Right renal pelvis (tissue), 4 donors: ENCODE results near the gene ALDH3B2. TPM values are rescaled to one million over a fixed set of nuclear protein-coding genes. Genes with fewer than 3 reads are reported as not detected.
"Not testable (repeated sequence)": the region's sequence is repeated elsewhere in the genome, so short reads cannot be mapped to it uniquely, and the experiment has no call there.

Experiments used
- DNase-seq, 4 donors: peaks; one replicate each; pipeline ENCODE4 v3.0.0-alpha.2; 2013; ENCODE audit warnings: low read depth in 4 of 4, low spot score in 3 of 4, missing footprints in 1 of 4
- polyA plus RNA-seq, 4 donors: library from polyadenylated mRNA; unstranded; fragments of 120-200 nt; gene quantifications; one replicate each; pipeline ENCODE4 v1.2.1, GENCODE V29; 2013; ENCODE audit not compliant: insufficient read length in 4 of 4

ALDH3B2 gene
- polyA plus RNA-seq, 4 donors: 1.9 to 4.8 (median 3.1) TPM

GRCh38 chr11:67663532-67664212, 10.8 kb downstream of the ALDH3B2 start:
- no peak for DNase-seq

- no peak for DNase-seq
Observed at GRCh38 chr11:67662835-67663531, 11.4 kb downstream of the ALDH3B2 start.

- DNase-seq: no peak
Observed at GRCh38 chr11:67662142-67662834, 12.1 kb downstream of the ALDH3B2 start.

- DNase-seq: not testable (repeated sequence)
Observed at GRCh38 chr11:67660752-67661151, 13.7 kb downstream of the ALDH3B2 start.

- DNase-seq: not testable (repeated sequence)
Observed at GRCh38 chr11:67659651-67660165, 14.7 kb downstream of the ALDH3B2 start.

- no peak for DNase-seq
Observed at GRCh38 chr11:67657300-67657699, 17.1 kb downstream of the ALDH3B2 start.

- no peak for DNase-seq
Observed at GRCh38 chr11:67656278-67656922, 18.0 kb downstream of the ALDH3B2 start.

- DNase-seq: no peak
Observed at GRCh38 chr11:67654225-67654624, 20.2 kb downstream of the ALDH3B2 start.

- no peak for DNase-seq
Observed at GRCh38 chr11:67652965-67653845, 21.2 kb downstream of the ALDH3B2 start.

- no peak for DNase-seq
Observed at GRCh38 chr11:67651976-67652781, 22.2 kb downstream of the ALDH3B2 start.

- DNase-seq: no peak
Observed at GRCh38 chr11:67649634-67650510, 24.6 kb downstream of the ALDH3B2 start.

- DNase-seq: no peak
Observed at GRCh38 chr11:67648796-67649613, 25.4 kb downstream of the ALDH3B2 start.

GRCh38 chr11:67648140-67648795, 26.2 kb downstream of the ALDH3B2 start:
- no peak for DNase-seq

- no peak for DNase-seq
Observed at GRCh38 chr11:67647471-67647870, 27.0 kb downstream of the ALDH3B2 start.

- no peak for DNase-seq
Observed at GRCh38 chr11:67646535-67647336, 27.7 kb downstream of the ALDH3B2 start.
